Ishikawa (cell line): Measurements from ENCODE around the gene EEFSEC.

ENCODE experiments used
- CEBPB ChIP-seq: IDR thresholded peaks from 2 replicates; pipeline ENCODE4 v1.6.1; 2012
- CREB1 ChIP-seq: IDR thresholded peaks from 2 replicates; pipeline ENCODE4 v1.6.1; 2012; ENCODE audit warnings: low read depth
- EGR1 ChIP-seq: IDR thresholded peaks from 2 replicates; pipeline ENCODE4 v1.6.1; 2012
- EP300 ChIP-seq: IDR thresholded peaks from 2 replicates; pipeline ENCODE4 v1.6.1; 2012; ENCODE audit warnings: borderline replicate concordance
- FOXM1 ChIP-seq: IDR thresholded peaks from 2 replicates; pipeline ENCODE4 v1.6.1; 2012; ENCODE audit warnings: low read depth, borderline replicate concordance
- MAX ChIP-seq: IDR thresholded peaks from 2 replicates; pipeline ENCODE4 v1.6.1; 2012
- NFIC ChIP-seq: IDR thresholded peaks from 2 replicates; pipeline ENCODE4 v1.6.1; 2012
- RAD21 ChIP-seq: IDR thresholded peaks from 2 replicates; pipeline ENCODE4 v1.6.1; 2012; ENCODE audit warnings: low read depth
- REST ChIP-seq: IDR thresholded peaks from 2 replicates; pipeline ENCODE4 v1.6.1; 2012; ENCODE audit warnings: low read depth, mild to moderate bottlenecking
- TAF1 ChIP-seq: IDR thresholded peaks from 2 replicates; pipeline ENCODE4 v1.6.1; 2012; ENCODE audit warnings: low read depth, mild to moderate bottlenecking
- TCF12 ChIP-seq: IDR thresholded peaks from 2 replicates; pipeline ENCODE4 v1.6.1; 2012; ENCODE audit warnings: low read depth
- TEAD4 ChIP-seq: IDR thresholded peaks from 2 replicates; pipeline ENCODE4 v1.6.1; 2012
- USF1 ChIP-seq: IDR thresholded peaks from 2 replicates; pipeline ENCODE4 v1.6.1; 2012
- YY1 ChIP-seq: IDR thresholded peaks from 2 replicates; pipeline ENCODE4 v1.6.1; 2012; ENCODE audit warnings: low read depth
- ZBTB7A ChIP-seq: IDR thresholded peaks from 2 replicates; pipeline ENCODE4 v1.6.1; 2012; ENCODE audit warnings: low read depth

EEFSEC gene

GRCh38 chr3:128176276-128176833 is 23.1 kb downstream of the EEFSEC start:
- TF ChIP-seq FOXM1 (no peak), EP300 (no peak), TCF12 (no peak), EGR1 (no peak), TAF1 (no peak), ZBTB7A (no peak), REST (no peak), RAD21 (no peak), NFIC (no peak), CEBPB (no peak), CREB1 (no peak)

GRCh38 chr3:128177865-128178264 is 24.6 kb downstream of the EEFSEC start:
- TF ChIP-seq USF1: no peak
- no peak for TF ChIP-seq EP300
- TF ChIP-seq FOXM1: no peak
- TF ChIP-seq TCF12: no peak
- TF ChIP-seq MAX: no peak
- no peak for TF ChIP-seq REST
- TF ChIP-seq TEAD4: no peak
- no peak for TF ChIP-seq CEBPB
- TF ChIP-seq EGR1: no peak
- TF ChIP-seq YY1: no peak
- TF ChIP-seq TAF1: no peak
- no peak for TF ChIP-seq CREB1
- no peak for TF ChIP-seq ZBTB7A
- no peak for TF ChIP-seq NFIC

GRCh38 chr3:128178782-128179483 is 25.7 kb downstream of the EEFSEC start:
- TF ChIP-seq CREB1: no peak
- TF ChIP-seq EGR1: no peak
- TF ChIP-seq NFIC: no peak
- TF ChIP-seq YY1: no peak
- TF ChIP-seq TCF12: no peak
- no peak for TF ChIP-seq CEBPB
- no peak for TF ChIP-seq TEAD4
- TF ChIP-seq TAF1: no peak
- TF ChIP-seq EP300: no peak
- no peak for TF ChIP-seq USF1
- TF ChIP-seq REST: no peak
- TF ChIP-seq ZBTB7A: no peak
- no peak for TF ChIP-seq MAX
- TF ChIP-seq FOXM1: no peak
- TF ChIP-seq RAD21: no peak

GRCh38 chr3:128179484-128179819 is 26.2 kb downstream of the EEFSEC start:
- TF ChIP-seq ZBTB7A (no peak), TCF12 (no peak), TAF1 (no peak), CREB1 (no peak)

- TF ChIP-seq CEBPB (no peak), EP300 (no peak), TEAD4 (no peak), YY1 (no peak), REST (no peak), MAX (no peak), RAD21 (no peak), TCF12 (no peak), TAF1 (no peak), EGR1 (no peak)
Measured at GRCh38 chr3:128180436-128180835, 27.2 kb downstream of the EEFSEC start.
